ENCODE measurements around the gene KRT16.

- no peak for TF ChIP-seq CTCF (IDR thresholded peaks at IDR 0.05)
- no peak for TF ChIP-seq EZH2 (IDR thresholded peaks at IDR 0.05; ENCODE audit: borderline replicate concordance, insufficient read depth, low read depth, low read length, poor library complexity, severe bottlenecking)
Observed at GRCh38 chr17:41589301-41589700, 23.3 kb downstream of the KRT16 start.

Measured in B cell (primary cell).